OCI-LY7 (cell line): Measurements from ENCODE around the gene ARHGAP21. TPM values are rescaled to one million over a fixed set of nuclear protein-coding genes. Genes with fewer than 3 reads are reported as not detected.

Experiments
- BruUV-seq: library from RNA; stranded (reverse); fragments of 400-500 nt; replicated peaks from 2 replicates; lab custom pipeline; 2021; lab: Mats Ljungman, UMichigan
- CTCF ChIA-PET: fragments of 300-600 bp; sonication (Branson Sonifier 250); formaldehyde crosslinking; loops from one replicate; lab custom pipeline; 2022; ENCODE audit warnings: antibody characterized with exemption; ENCODE audit not compliant: unreplicated experiment; lab: Charles Lee
- POLR2A ChIA-PET: fragments of 300-600 bp; sonication (Branson Sonifier 250); formaldehyde crosslinking; loops from one replicate; lab custom pipeline; 2022; ENCODE audit warnings: antibody characterized with exemption; lab: Charles Lee
- DNase-seq: peaks from one replicate; pipeline ENCODE4 v3.0.0-alpha.2; 2015; ENCODE audit warnings: low spot score
- H2AFZ ChIP-seq: fragments of 200-600 bp; sonication (generic), shearing (Covaris generic); 2 replicates; pipeline ENCODE4 v1.6.1; 2014; ENCODE audit warnings: mild to moderate bottlenecking, antibody characterized with exemption, low read length, moderate library complexity
- H3K27ac ChIP-seq: fragments of 200-600 bp; sonication (generic); 2 replicates; pipeline ENCODE4 v1.5.1; 2014; ENCODE audit warnings: mixed run types, low read depth, mild to moderate bottlenecking, moderate library complexity, low read length, inconsistent platforms; ENCODE audit not compliant: poor library complexity, severe bottlenecking
- H3K36me3 ChIP-seq: fragments of 200-600 bp; sonication (generic); 2 replicates; pipeline ENCODE4 v1.6.1; 2014; ENCODE audit warnings: mild to moderate bottlenecking, antibody characterized with exemption, low read length, moderate library complexity, mixed read lengths; ENCODE audit not compliant: insufficient read depth
- H3K4me1 ChIP-seq: fragments of 200-600 bp; sonication (generic); 2 replicates; pipeline ENCODE4 v1.5.1; 2014; ENCODE audit warnings: mild to moderate bottlenecking, low read length; ENCODE audit not compliant: insufficient read depth, poor library complexity, severe bottlenecking
- H3K4me2 ChIP-seq: fragments of 200-600 bp; sonication (generic); 2 replicates; pipeline ENCODE4 v1.6.1; 2014; ENCODE audit warnings: mild to moderate bottlenecking, low read length
- H3K4me3 ChIP-seq: fragments of 200-600 bp; sonication (generic); 2 replicates; pipeline ENCODE4 v1.5.1; 2014; ENCODE audit warnings: mild to moderate bottlenecking, low read depth, low read length; ENCODE audit not compliant: poor library complexity, severe bottlenecking
- H3K79me2 ChIP-seq: fragments of 200-600 bp; sonication (generic); 2 replicates; pipeline ENCODE4 v1.6.1; 2016; ENCODE audit warnings: low read depth, mild to moderate bottlenecking, low read length, moderate library complexity, mixed read lengths; ENCODE audit not compliant: insufficient read depth
- H3K9me2 ChIP-seq: fragments of 200-600 bp; sonication (generic); 2 replicates; pipeline ENCODE4 v1.6.1; 2016; ENCODE audit warnings: mild to moderate bottlenecking, low read length, mixed read lengths; ENCODE audit not compliant: insufficient read depth
- H3K9me3 ChIP-seq: fragments of 200-600 bp; sonication (generic); 2 replicates; pipeline ENCODE4 v1.6.1; 2014; ENCODE audit warnings: mild to moderate bottlenecking, mixed run types, low read length, mixed read lengths
- H4K20me1 ChIP-seq: fragments of 200-600 bp; sonication (generic); 2 replicates; pipeline ENCODE4 v1.6.1; 2014; ENCODE audit warnings: mild to moderate bottlenecking, antibody characterized with exemption, low read length, moderate library complexity, mixed read lengths; ENCODE audit not compliant: insufficient read depth
- CTCF ChIP-seq: fragments of 200-600 bp; sonication (generic); conservative IDR thresholded peaks from 2 replicates; pipeline ENCODE4 v1.5.1; 2014; ENCODE audit warnings: mild to moderate bottlenecking, antibody characterized with exemption, low read length, moderate library complexity, mixed read lengths
- EZH2phosphoT487 ChIP-seq: fragments of 200-600 bp; sonication (generic); IDR thresholded peaks from 2 replicates; pipeline ENCODE4 v1.6.1; 2018; ENCODE audit warnings: low read depth, borderline replicate concordance, mild to moderate bottlenecking, mixed run types, antibody characterized with exemption, low read length, moderate library complexity, mixed read lengths
- intact Hi-C: fragments of 100-400 bp; cut with micrococcal nuclease; formaldehyde crosslinking; loops from one replicate; pipeline ENCODE4 v1.10.0; 2022; ENCODE audit not compliant: unreplicated experiment
- total RNA-seq, 2 experiments: library from RNA; depleted of rRNA in 1 of 2; stranded (reverse); fragments of >200 nt in 1 of 2; shearing (Covaris generic) in 1 of 2; gene quantifications; 2 replicates each; pipeline ENCODE4 v1.2.3, GENCODE V29; 2014 to 2022

Gene ARHGAP21
- total RNA-seq, 2 experiments from 2014 or later = 24.2 to 44.9 TPM

DNA sequence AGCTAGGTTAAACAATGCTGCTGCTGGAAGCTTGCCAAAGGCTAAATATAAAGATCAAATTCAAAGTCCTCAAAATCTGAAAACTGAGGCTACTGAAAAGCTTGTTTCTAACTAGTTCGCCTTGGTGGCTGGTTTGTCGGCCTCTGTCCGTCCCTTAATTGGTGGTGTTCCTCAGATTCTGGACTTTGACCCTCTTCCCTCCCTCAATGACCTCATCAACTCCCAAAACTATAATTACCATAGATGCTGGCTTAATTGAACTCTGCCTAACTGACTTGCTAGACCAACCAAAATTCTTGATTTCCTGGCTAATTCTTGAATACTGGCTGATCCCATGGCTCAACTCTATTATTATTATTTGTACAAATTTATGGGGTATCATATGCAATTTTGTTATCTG, 15.6 kb downstream of the ARHGAP21 start:
- TF ChIP-seq EZH2phosphoT487 (no peak), CTCF (no peak)
- intact Hi-C loops = no loop called here

GRCh38 chr10:24707445-24707844, 16.2 kb downstream of the ARHGAP21 start:
- no peaks in the 10 kb centered on the region for H3K79me2 ChIP-seq
- H3K4me3 ChIP-seq = no peak overlapping the region
- H4K20me1 ChIP-seq = no peaks in the 10 kb centered on the region; the same call in 1 of the 2 replicates
- H3K36me3 ChIP-seq = no peaks in the 10 kb centered on the region
- H3K4me1 ChIP-seq = no peaks in the 10 kb centered on the region
- no peaks in the 10 kb centered on the region for H3K9me3 ChIP-seq
- no peak overlapping the region for H3K4me2 ChIP-seq
- H3K27ac ChIP-seq = no peak overlapping the region
- ChIA-PET POLR2A (interaction anchor here (0.6 to 1.5 kb wide), 3 partner anchors 10 to 38 kb away, joined by 3 to 7 read pairs (median 3); no protein-coding TSS in a partner anchor), CTCF (no interaction called here)
- TF ChIP-seq EZH2phosphoT487 (no peak), CTCF (no peak)
- no peaks in the 10 kb centered on the region for H3K9me2 ChIP-seq
- DNase-seq = no peak
- intact Hi-C loops = no loop called here
- no peak overlapping the region for H2AFZ ChIP-seq
- no TSS peak for BruUV-seq

More for the DNA sequence above, 15.6 kb downstream of the ARHGAP21 start:
- H3K36me3 ChIP-seq = no peaks in the 10 kb centered on the region
- H4K20me1 ChIP-seq = no peaks in the 10 kb centered on the region; the same call in 1 of the 2 replicates
- CTCF ChIA-PET = no interaction called here
- no TSS peak for BruUV-seq
- H3K9me3 ChIP-seq = no peaks in the 10 kb centered on the region
- no peaks in the 10 kb centered on the region for H3K9me2 ChIP-seq
- no peak overlapping the region for H3K4me2 ChIP-seq
- DNase-seq = no peak
- no peaks in the 10 kb centered on the region for H3K4me1 ChIP-seq
- no peak overlapping the region for H3K27ac ChIP-seq
- H3K79me2 ChIP-seq = no peaks in the 10 kb centered on the region
- H3K4me3 ChIP-seq = no peak overlapping the region
- POLR2A ChIA-PET = interaction anchor here (0.6 to 1.5 kb wide), 3 partner anchors 20 to 77 kb away, joined by 3 to 7 read pairs (median 3); no protein-coding TSS in a partner anchor
- H2AFZ ChIP-seq = no peak overlapping the region

DNA sequence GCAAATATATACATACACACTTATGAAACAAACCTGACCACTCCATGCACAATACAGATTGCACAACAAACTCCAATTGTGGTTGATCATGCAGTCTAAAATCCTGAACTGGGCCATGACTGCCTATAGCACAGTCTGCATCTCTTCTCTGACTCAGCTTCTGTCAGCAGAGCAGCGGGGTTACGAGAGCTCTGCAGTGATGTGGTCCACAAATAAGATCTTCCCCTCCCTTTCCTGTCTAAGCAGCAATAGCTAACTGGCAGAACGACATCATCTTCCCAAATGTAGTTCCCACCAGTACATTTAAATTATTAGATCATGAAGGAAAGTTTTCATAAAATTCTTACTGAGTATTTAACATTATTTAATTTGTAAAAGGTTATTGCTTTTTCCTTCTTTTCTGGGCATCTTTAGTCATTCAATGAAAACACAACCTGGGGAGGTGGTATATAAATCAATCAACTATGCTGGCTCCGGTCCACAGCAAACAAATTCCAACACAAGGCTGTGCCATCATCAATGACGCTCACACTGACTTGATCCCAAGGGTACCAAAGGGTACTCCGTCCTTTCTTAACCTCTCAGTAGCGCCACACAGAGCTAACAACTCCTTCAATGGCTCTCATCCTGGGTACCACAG, 17.1 kb downstream of the ARHGAP21 start:
- Histone ChIP-seq H3K9me2 (no peaks in the 10 kb centered on the region), H2AFZ (no peak overlapping the region), H3K27ac (no peak overlapping the region), H3K4me2 (no peak overlapping the region), H3K9me3 (no peaks in the 10 kb centered on the region), H3K79me2 (no peaks in the 10 kb centered on the region), H3K36me3 (no peaks in the 10 kb centered on the region), H3K4me3 (no peak overlapping the region), H4K20me1 (no peaks in the 10 kb centered on the region; the same call in 1 of the 2 replicates), H3K4me1 (no peaks in the 10 kb centered on the region)
- no TSS peak for BruUV-seq
- no peak for DNase-seq
- CTCF ChIA-PET = no interaction called here
- no peak for TF ChIP-seq CTCF
- no peak for TF ChIP-seq EZH2phosphoT487
- intact Hi-C loops = no loop called here
- POLR2A ChIA-PET = interaction anchor here (1.0 to 1.5 kb wide), 2 partner anchors 9 to 19 kb away, joined by 3 to 7 read pairs; no protein-coding TSS in a partner anchor
